Upper lobe of right lung (tissue), 1 donor: ENCODE data around the gene CCDC137. TPM values are rescaled to one million over a fixed set of nuclear protein-coding genes. Genes with fewer than 3 reads are reported as not detected.

Source experiments
- ATAC-seq: fragments of 200-7000 bp; cut with Tn5 transposase; one replicate; pipeline ENCODE4 v1.9.1; 2020; ENCODE audit warnings: mild to moderate bottlenecking, moderate library complexity
- DNase-seq: peaks from one replicate; pipeline ENCODE4 v3.0.0-alpha.2; 2020
- H3K27ac ChIP-seq: fragments of 200-600 bp; one replicate; pipeline ENCODE4 v1.8.0; 2022
- H3K27me3 ChIP-seq: fragments of 200-600 bp; one replicate; pipeline ENCODE4 v1.8.0; 2022; ENCODE audit warnings: mild to moderate bottlenecking
- H3K36me3 ChIP-seq: fragments of 200-600 bp; one replicate; pipeline ENCODE4 v1.8.0; 2022
- H3K4me1 ChIP-seq: fragments of 200-600 bp; one replicate; pipeline ENCODE4 v1.8.0; 2022
- H3K4me3 ChIP-seq: fragments of 200-600 bp; one replicate; pipeline ENCODE4 v1.8.0; 2022; ENCODE audit warnings: mild to moderate bottlenecking
- H3K9me3 ChIP-seq: fragments of 200-600 bp; one replicate; pipeline ENCODE4 v1.8.0; 2022
- intact Hi-C: fragments of 100-400 bp; cut with DNase I; formaldehyde crosslinking; loops from one replicate; pipeline ENCODE4 v1.11.0; 2022
- total RNA-seq: library from RNA; stranded (reverse); fragmentation: NEBNext Ultra II Directional; extraction: Animal tissue kit (Norgen Biotek cat#: 25700); gene quantifications from one replicate; pipeline ENCODE4 v1.2.1, GENCODE V29; 2021
- TF ChIP-seq, protein P1 (sequence below): fragments of 200-600 bp; IDR thresholded peaks from one replicate; pipeline ENCODE4 v1.8.0; 2022; ENCODE audit warnings: antibody characterized with exemption
- donor health status: DM: no; HTN: yes; CAD: no; lungs with severe emphysema.

The CCDC137 gene
- total RNA-seq, 1 donor from 2014 or later = 13.7 TPM

DNA sequence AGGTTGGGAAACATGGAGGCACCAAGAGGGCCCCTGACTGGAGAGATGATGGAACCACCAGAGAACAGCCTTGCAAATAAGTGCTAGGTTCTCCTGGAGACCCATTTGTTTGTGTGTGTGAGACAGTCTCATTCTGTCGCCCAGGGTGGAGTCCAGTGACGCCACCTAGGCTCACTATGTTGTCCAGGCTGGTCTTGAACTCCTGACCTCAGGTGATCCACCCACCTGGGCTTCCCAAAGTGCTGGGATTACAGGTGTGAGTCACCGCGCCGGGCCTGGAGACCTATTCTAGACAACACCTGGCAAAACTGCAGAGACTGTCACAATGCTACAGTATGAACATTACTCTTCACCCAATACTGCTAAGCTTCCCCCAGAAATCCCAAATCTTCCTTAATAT lies 31.1 kb upstream of the CCDC137 start:
- no peak for DNase-seq
- Histone ChIP-seq H3K27me3 (no peaks in the 10 kb centered on the region), H3K9me3 (no peaks in the 10 kb centered on the region), H3K4me1 (peaks cover 30% of the 10 kb centered on the region), H3K4me3 (peak overlapping the region; percentile 74), H3K36me3 (peaks cover under 1% of the 10 kb centered on the region), H3K27ac (peak overlapping the region; percentile 87)
- TF ChIP-seq, protein P1, sequence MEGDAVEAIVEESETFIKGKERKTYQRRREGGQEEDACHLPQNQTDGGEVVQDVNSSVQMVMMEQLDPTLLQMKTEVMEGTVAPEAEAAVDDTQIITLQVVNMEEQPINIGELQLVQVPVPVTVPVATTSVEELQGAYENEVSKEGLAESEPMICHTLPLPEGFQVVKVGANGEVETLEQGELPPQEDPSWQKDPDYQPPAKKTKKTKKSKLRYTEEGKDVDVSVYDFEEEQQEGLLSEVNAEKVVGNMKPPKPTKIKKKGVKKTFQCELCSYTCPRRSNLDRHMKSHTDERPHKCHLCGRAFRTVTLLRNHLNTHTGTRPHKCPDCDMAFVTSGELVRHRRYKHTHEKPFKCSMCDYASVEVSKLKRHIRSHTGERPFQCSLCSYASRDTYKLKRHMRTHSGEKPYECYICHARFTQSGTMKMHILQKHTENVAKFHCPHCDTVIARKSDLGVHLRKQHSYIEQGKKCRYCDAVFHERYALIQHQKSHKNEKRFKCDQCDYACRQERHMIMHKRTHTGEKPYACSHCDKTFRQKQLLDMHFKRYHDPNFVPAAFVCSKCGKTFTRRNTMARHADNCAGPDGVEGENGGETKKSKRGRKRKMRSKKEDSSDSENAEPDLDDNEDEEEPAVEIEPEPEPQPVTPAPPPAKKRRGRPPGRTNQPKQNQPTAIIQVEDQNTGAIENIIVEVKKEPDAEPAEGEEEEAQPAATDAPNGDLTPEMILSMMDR = no peak
- intact Hi-C loops = no loop called here
- no peak for ATAC-seq

DNA sequence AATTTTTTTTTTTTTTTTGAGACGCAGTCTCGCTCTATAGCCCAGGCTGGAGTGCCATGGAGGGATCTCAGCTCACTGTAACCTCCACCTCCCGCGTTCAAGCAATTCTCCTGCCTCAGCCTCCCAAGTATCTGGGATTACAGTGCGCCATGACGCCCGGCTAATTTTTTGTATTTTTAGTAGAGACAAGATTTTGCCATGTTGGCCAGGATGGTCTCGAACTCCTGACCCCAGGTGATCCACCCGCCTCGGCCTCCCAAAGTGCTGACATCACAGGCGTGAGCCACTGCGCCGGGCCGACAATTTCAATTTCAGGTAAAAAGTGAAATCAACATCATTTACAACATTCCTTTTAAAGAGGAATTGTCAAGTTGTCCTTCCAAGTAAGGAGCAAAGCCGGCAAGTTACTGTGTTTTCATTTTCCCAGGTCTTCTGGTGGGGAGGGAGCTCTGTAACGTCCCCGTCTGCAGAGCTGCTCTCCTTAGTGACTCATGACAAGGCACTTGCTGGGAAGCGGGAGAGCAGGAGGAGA lies 30.5 kb upstream of the CCDC137 start:
- peak; percentile 70 for ATAC-seq
- H3K4me3 ChIP-seq = peak overlapping the region; percentile 74
- DNase-seq = no peak
- H3K4me1 ChIP-seq = peaks cover 30% of the 10 kb centered on the region
- H3K27me3 ChIP-seq = no peaks in the 10 kb centered on the region
- TF ChIP-seq, protein P1 = no peak
- no peaks in the 10 kb centered on the region for H3K9me3 ChIP-seq
- intact Hi-C loops = no loop called here
- H3K36me3 ChIP-seq = no peaks in the 10 kb centered on the region
- peak overlapping the region; percentile 87 for H3K27ac ChIP-seq

DNA sequence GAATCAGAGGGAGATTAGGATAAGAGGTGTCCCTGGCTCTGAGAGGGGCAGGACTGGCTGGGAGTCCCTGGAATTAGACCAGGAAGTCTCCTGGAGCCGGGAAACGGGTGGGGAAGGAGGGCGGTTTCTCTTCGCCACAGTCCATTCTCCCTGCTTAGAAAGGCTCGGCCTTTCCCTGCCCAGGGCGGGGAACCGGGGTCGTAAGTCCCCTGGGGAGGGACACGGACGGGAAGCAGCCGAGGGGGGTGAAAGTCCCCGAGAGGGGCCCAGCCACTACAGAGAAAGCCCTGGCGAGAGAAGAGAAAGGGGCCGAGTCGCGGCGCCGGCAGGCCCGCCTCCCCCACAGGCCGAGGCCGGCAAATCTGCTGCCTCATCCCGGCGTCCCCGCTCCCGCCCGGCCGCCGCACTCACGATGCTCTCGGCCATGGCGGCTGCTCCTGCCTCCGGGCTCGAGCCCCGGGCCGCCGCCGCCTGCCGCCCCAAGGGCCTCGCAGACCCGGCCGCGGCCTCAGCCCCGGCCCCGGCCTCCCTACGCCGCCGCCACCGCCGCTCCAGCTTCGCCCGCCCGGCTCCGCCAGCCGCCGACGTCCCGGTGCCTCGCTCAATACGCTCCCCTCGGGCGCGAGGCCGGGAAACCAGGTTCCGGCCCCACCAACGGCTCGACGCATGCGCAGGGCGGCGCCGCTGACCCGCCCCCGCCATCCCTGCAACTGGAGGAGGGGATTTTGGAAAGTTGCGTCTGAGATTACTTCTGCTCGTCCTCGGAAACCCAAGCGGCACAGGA lies 29.8 kb upstream of the CCDC137 start, which contains the start of the genes NPLOC4 and TSPAN10:
Gene NPLOC4, minus strand, starts transcription at position 608 of the 784 bp plus-strand sequence. Its CDS starts 182 bp downstream, at position 426.
Gene TSPAN10, plus strand, starts transcription at position 692 of the 784 bp plus-strand sequence. CDS start 5,217 bp downstream, outside the sequence.
- Histone ChIP-seq H3K27me3 (no peaks in the 10 kb centered on the region), H3K9me3 (no peaks in the 10 kb centered on the region), H3K36me3 (no peaks in the 10 kb centered on the region), H3K4me1 (peaks cover 30% of the 10 kb centered on the region), H3K27ac (peak within 1 kb of the TSS; percentile 87), H3K4me3 (peak within 1 kb of the TSS; percentile 74)
- TF ChIP-seq, protein P1 = no peak
- DNase-seq = peak; percentile 94
- ATAC-seq = peak; percentile 96
- intact Hi-C loops = no loop called here

DNA sequence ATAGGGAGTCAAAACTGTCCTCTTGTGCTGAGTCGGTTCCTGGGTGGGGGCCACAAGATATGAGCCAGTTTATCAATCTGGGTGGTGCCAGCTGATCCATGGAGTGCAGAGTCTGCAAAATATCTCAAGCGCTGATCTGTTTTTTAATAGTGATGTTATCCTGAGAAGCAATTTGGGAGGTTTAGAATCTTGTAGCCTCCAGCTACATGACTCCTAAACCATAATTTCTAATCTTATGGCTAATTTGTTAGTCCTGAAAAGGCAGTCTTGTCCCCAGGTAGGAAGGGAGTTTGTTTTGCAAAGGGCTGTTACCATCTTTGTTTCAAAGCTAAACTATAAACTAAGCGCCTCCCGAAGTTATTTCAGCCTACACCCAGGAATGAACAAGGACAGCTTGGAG lies 27.9 kb upstream of the CCDC137 start:
- DNase-seq = no peak
- H3K36me3 ChIP-seq = no peaks in the 10 kb centered on the region
- TF ChIP-seq, protein P1 = no peak
- no peaks in the 10 kb centered on the region for H3K27me3 ChIP-seq
- no peaks in the 10 kb centered on the region for H3K9me3 ChIP-seq
- intact Hi-C loops = no loop called here
- peaks cover 30% of the 10 kb centered on the region for H3K4me1 ChIP-seq
- no peak overlapping the region for H3K27ac ChIP-seq
- no peak for ATAC-seq
- H3K4me3 ChIP-seq = no peak overlapping the region

DNA sequence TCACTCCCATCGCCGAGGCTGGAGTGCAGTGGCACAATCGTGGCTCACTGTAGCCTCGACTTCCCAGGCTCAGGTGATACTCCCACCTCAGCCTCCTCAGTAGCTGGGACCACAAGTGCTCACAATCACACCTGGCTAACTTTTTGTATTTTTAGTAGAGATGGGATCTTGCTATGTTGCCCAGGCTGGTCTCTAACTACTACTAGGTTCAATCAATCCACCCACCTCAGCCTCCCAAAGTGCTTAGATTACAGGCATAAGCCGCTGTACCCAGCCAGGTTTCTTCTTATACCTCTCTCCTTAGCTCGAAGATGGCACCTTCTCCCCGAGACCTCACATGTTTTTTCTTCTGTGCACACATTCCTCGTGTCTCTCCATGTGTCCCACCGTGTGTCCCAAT lies 26.5 kb upstream of the CCDC137 start:
- no peaks in the 10 kb centered on the region for H3K27me3 ChIP-seq
- no peaks in the 10 kb centered on the region for H3K36me3 ChIP-seq
- no peak overlapping the region for H3K27ac ChIP-seq
- TF ChIP-seq, protein P1 = no peak
- intact Hi-C loops = no loop called here
- ATAC-seq (no peak), DNase-seq (no peak)
- H3K9me3 ChIP-seq = no peaks in the 10 kb centered on the region
- peaks cover 19% of the 10 kb centered on the region for H3K4me1 ChIP-seq
- no peak overlapping the region for H3K4me3 ChIP-seq
